HCT116 (cell line): ENCODE measurements around the gene HECW1. TPM values are rescaled to one million over a fixed set of nuclear protein-coding genes. Genes with fewer than 3 reads are reported as not detected.

Source experiments
- ATAC-seq: fragments of 200-7000 bp; cut with Tn5 transposase; 2 replicates; pipeline ENCODE4 v1.9.1; 2020; ENCODE audit warnings: mild to moderate bottlenecking, moderate library complexity
- BruUV-seq: library from RNA; stranded (reverse); fragments of 400-500 nt; replicated peaks from 2 replicates; lab custom pipeline; 2021; lab: Mats Ljungman, UMichigan
- CTCF ChIA-PET: fragments of 300-600 bp; sonication (Branson Sonifier 250); formaldehyde crosslinking; loops from one replicate; lab custom pipeline; 2021; ENCODE audit warnings: antibody characterized with exemption; lab: Charles Lee
- POLR2A ChIA-PET: fragments of 300-600, 350-600 bp; sonication (Branson Sonifier 250); formaldehyde crosslinking; loops from one replicate; lab custom pipeline; 2021; ENCODE audit warnings: antibody characterized with exemption; lab: Charles Lee
- RAD21 ChIA-PET, 2 experiments: fragments of 300-600 bp; sonication (Branson Sonifier 250); formaldehyde crosslinking; loops; one replicate each; lab custom pipeline; 2023; ENCODE audit warnings: low total read pairs in 2 of 2; ENCODE audit not compliant: uncharacterized antibody in 2 of 2, unreplicated experiment in 2 of 2, low non-redundant PET in 1 of 2; lab: Charles Lee
- DNase-seq: peaks from one replicate; pipeline ENCODE4 v3.0.0-alpha.2; 2010; ENCODE audit warnings: low read depth, low spot score
- H2AFZ ChIP-seq: fragments of 200-600 bp; shearing (Covaris generic), sonication (generic); 2 replicates; pipeline ENCODE4 v1.6.1; 2017; ENCODE audit warnings: low read depth, mixed run types, mixed read lengths, antibody characterized with exemption, low read length; ENCODE audit not compliant: poor library complexity, severe bottlenecking
- H3K27ac ChIP-seq: 2 replicates; pipeline ENCODE4 v1.5.1; 2012; ENCODE audit warnings: low read depth, low read length
- H3K27me3 ChIP-seq: fragments of 200-600 bp; sonication (generic); 2 replicates; pipeline ENCODE4 v1.6.1; 2016; ENCODE audit warnings: mixed run types, low read length, mixed read lengths; ENCODE audit not compliant: insufficient read depth
- H3K36me3 ChIP-seq, 2 experiments: fragments of 200-500 bp in 1 of 2; fragments of 200-600 bp in 1 of 2; sonication (Bioruptor generic) in 1 of 2; sonication (generic) in 1 of 2; 2 replicates each; pipeline versions ENCODE4 v1.5.1 to v1.6.1; 2014 to 2016; ENCODE audit warnings: low read length in 2 of 2, inconsistent platforms in 1 of 2, mixed read lengths in 1 of 2, mixed run types in 1 of 2; ENCODE audit not compliant: insufficient read depth in 2 of 2, control insufficient read depth in 1 of 2
- H3K4me1 ChIP-seq, 2 experiments: fragments of 200-600 bp in 1 of 2; sonication (generic) in 1 of 2; 2 replicates each; pipeline versions ENCODE4 v1.5.1 to v1.6.1; 2012 to 2017; ENCODE audit warnings: low read length in 2 of 2, inconsistent platforms in 1 of 2, mild to moderate bottlenecking in 1 of 2, mixed read lengths in 1 of 2, mixed run types in 1 of 2, moderate library complexity in 1 of 2; ENCODE audit not compliant: insufficient read depth in 2 of 2, control insufficient read depth in 1 of 2
- H3K4me2 ChIP-seq: fragments of 200-600 bp; sonication (generic); 2 replicates; pipeline ENCODE4 v1.6.1; 2017; ENCODE audit warnings: mixed run types, low read length, mixed read lengths
- H3K4me3 ChIP-seq, 2 experiments: fragments of 200-600 bp in 1 of 2; sonication (generic) in 1 of 2; replicated peaks in 1 of 2; 2 replicates each; pipeline ENCODE4 v1.5.1; 2011 to 2016; ENCODE audit warnings: low read length in 2 of 2, control low read depth in 1 of 2, low read depth in 1 of 2, mild to moderate bottlenecking in 1 of 2, mixed read lengths in 1 of 2, mixed run types in 1 of 2
- H3K79me2 ChIP-seq: fragments of 200-600 bp; sonication (generic); 2 replicates; pipeline ENCODE4 v1.6.1; 2017; ENCODE audit warnings: mild to moderate bottlenecking, mixed run types, low read length, moderate library complexity, mixed read lengths; ENCODE audit not compliant: insufficient read depth
- H3K9ac ChIP-seq: fragments of 200-600 bp; sonication (generic); 2 replicates; pipeline ENCODE4 v1.6.1; 2016; ENCODE audit warnings: low read length, mixed read lengths
- H3K9me2 ChIP-seq: fragments of 200-600 bp; sonication (generic), shearing (Covaris generic); 2 replicates; pipeline ENCODE4 v1.6.1; 2017; ENCODE audit warnings: mixed run types, mild to moderate bottlenecking, moderate library complexity; ENCODE audit not compliant: insufficient read depth
- H3K9me3 ChIP-seq, 2 experiments: fragments of 200-500 bp in 1 of 2; fragments of 200-600 bp in 1 of 2; sonication (Bioruptor generic) in 1 of 2; sonication (generic) in 1 of 2; 2 replicates each; pipeline ENCODE4 v1.6.1; 2014 to 2017; ENCODE audit warnings: low read length in 2 of 2, mixed read lengths in 2 of 2, inconsistent platforms in 1 of 2, low read depth in 1 of 2, mild to moderate bottlenecking in 1 of 2, mixed run types in 1 of 2, moderate library complexity in 1 of 2; ENCODE audit not compliant: control insufficient read depth in 1 of 2, insufficient read depth in 1 of 2
- H4K20me1 ChIP-seq: fragments of 200-600 bp; sonication (generic), shearing (Covaris generic); 2 replicates; pipeline ENCODE4 v1.6.1; 2017; ENCODE audit warnings: mixed run types, mild to moderate bottlenecking, moderate library complexity; ENCODE audit not compliant: insufficient read depth
- CBX3 ChIP-seq: IDR thresholded peaks from 2 replicates; pipeline ENCODE4 v1.6.1; 2012; ENCODE audit warnings: low read depth
- EZH2 ChIP-seq: fragments of 200-600 bp; sonication (generic); IDR thresholded peaks from 2 replicates; pipeline ENCODE4 v1.6.1; 2017; ENCODE audit warnings: antibody characterized with exemption, mixed run types
- EZH2phosphoT487 ChIP-seq: fragments of 200-600 bp; IDR thresholded peaks from 2 replicates; pipeline ENCODE4 v1.6.1; 2018; ENCODE audit warnings: antibody characterized with exemption, borderline replicate concordance
- JUND ChIP-seq: IDR thresholded peaks from 2 replicates; pipeline ENCODE4 v1.6.1; 2012
- SIN3A ChIP-seq: IDR thresholded peaks from 2 replicates; pipeline ENCODE4 v1.6.1; 2012; ENCODE audit warnings: low read depth
- TCF7L2 ChIP-seq: IDR thresholded peaks from 2 replicates; pipeline ENCODE4 v1.7.0; 2011; ENCODE audit warnings: borderline replicate concordance, inconsistent platforms; ENCODE audit not compliant: insufficient read depth, insufficient read length; ENCODE audit errors: extremely low read depth
- ZFX ChIP-seq: fragments of 450-650 bp; IDR thresholded peaks from 2 replicates; pipeline ENCODE4 v1.6.1; 2017
- ZNF274 ChIP-seq: fragments of 200-500 bp; sonication (Bioruptor generic); IDR thresholded peaks from 2 replicates; pipeline ENCODE4 v1.6.1; 2014; ENCODE audit warnings: mild to moderate bottlenecking, low read depth, low read length, inconsistent platforms
- intact Hi-C: fragments of 100-400 bp; cut with micrococcal nuclease; formaldehyde crosslinking; loops from 2 replicates; pipeline ENCODE4 v1.10.0; 2022
- total RNA-seq: library from RNA; stranded (reverse); gene quantifications from one replicate; pipeline ENCODE4 v1.2.1, GENCODE V29; 2021; ENCODE audit not compliant: unreplicated experiment
- TF ChIP-seq, protein P1 (sequence below): IDR thresholded peaks from 2 replicates; pipeline ENCODE4 v1.6.1; 2012
- TF ChIP-seq, protein P2 (sequence below), 3 experiments: fragments of 200-600 bp in 1 of 3; sonication (generic) in 1 of 3; IDR thresholded peaks in 2 of 3; conservative IDR thresholded peaks in 1 of 3; 2 replicates each; pipeline ENCODE4 v1.5.1; 2012 to 2017; ENCODE audit warnings: low read depth in 2 of 3, low read length in 2 of 3, antibody characterized with exemption in 1 of 3, borderline replicate concordance in 1 of 3, control low read depth in 1 of 3, mild to moderate bottlenecking in 1 of 3, mixed read lengths in 1 of 3, mixed run types in 1 of 3, moderate library complexity in 1 of 3; ENCODE audit not compliant: insufficient read depth in 1 of 3
- TF ChIP-seq, protein P3 (sequence below): IDR thresholded peaks from 2 replicates; pipeline ENCODE4 v1.6.1; 2011; ENCODE audit warnings: mild to moderate bottlenecking, low read length, moderate library complexity; ENCODE audit not compliant: insufficient replicate concordance; ENCODE audit errors: extremely low read depth

Gene HECW1
- total RNA-seq, 1 experiment from 2014 or later, result 5.6 TPM

DNA sequence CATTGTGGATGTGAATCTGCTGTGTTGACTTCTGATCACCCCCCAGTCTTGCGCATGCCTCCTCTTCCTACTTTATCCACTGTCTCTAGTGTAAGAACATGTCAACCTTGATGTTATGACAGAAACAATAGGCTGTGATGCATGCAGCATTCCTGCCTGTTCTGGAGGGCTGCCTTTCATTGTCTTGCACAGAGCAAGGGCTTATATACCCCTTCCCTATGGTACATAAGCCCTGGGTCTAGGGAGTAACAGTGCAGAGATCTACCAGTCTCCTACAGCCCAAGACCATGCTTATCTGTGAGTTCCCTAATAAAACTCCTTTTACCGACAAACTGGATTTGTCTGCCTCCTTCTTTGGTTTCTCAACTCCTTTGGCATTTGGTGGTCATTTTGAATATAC is 293.5 kb downstream of the HECW1 start:
- no peak for DNase-seq
- Histone ChIP-seq H4K20me1 (no peaks in the 10 kb centered on the region), H3K79me2 (no peaks in the 10 kb centered on the region), H3K36me3 (no peaks in the 10 kb centered on the region), H3K4me2 (no peak overlapping the region), H3K4me3 (no peak overlapping the region), H3K9ac (no peak overlapping the region), H3K4me1 (no peaks in the 10 kb centered on the region), H3K27me3 (no peaks in the 10 kb centered on the region), H3K27ac (no peak overlapping the region), H3K9me2 (no peaks in the 10 kb centered on the region), H2AFZ (no peak overlapping the region), H3K9me3 (no peaks in the 10 kb centered on the region)
- ATAC-seq, result no peak
- ChIA-PET POLR2A (no interaction called here), CTCF (no interaction called here), RAD21 (no interaction called here)
- BruUV-seq, result no TSS peak
- TF ChIP-seq EZH2, result no peak
- no peak for TF ChIP-seq JUND
- TF ChIP-seq, protein P1, sequence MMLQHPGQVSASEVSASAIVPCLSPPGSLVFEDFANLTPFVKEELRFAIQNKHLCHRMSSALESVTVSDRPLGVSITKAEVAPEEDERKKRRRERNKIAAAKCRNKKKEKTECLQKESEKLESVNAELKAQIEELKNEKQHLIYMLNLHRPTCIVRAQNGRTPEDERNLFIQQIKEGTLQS, result no peak
- intact Hi-C loops, result no loop called here

DNA sequence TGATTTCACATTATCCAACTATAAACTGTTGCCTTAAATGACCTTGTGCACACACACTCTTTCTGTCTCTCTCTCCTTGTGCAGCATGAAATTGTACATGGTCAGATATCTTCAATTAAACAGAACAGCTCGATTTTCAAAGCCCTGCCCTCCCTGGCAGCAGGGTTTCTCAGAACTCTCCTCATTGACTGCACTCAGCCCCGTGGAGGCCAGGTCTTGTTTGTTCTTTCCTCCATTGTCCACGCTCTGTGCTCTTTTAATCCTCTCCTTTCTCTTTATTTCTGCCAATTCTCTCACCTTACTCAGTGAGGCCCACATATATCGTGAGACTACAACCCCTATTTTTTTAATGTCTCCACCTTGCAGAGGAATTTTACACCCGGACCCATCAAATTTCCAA is 294.5 kb downstream of the HECW1 start:
- intact Hi-C loops, result no loop called here
- ATAC-seq, result no peak
- no peaks in the 10 kb centered on the region for H4K20me1 ChIP-seq
- no peak overlapping the region for H3K9ac ChIP-seq
- POLR2A ChIA-PET, result no interaction called here
- H3K27ac ChIP-seq, result no peak overlapping the region
- H2AFZ ChIP-seq, result no peak overlapping the region
- RAD21 ChIA-PET, result no interaction called here
- no peaks in the 10 kb centered on the region for H3K36me3 ChIP-seq
- no peaks in the 10 kb centered on the region for H3K9me3 ChIP-seq
- CTCF ChIA-PET, result no interaction called here
- no peaks in the 10 kb centered on the region for H3K4me1 ChIP-seq
- no peak for DNase-seq
- H3K9me2 ChIP-seq, result no peaks in the 10 kb centered on the region
- H3K79me2 ChIP-seq, result no peaks in the 10 kb centered on the region
- no TSS peak for BruUV-seq
- H3K4me2 ChIP-seq, result no peak overlapping the region
- H3K27me3 ChIP-seq, result no peaks in the 10 kb centered on the region
- no peak overlapping the region for H3K4me3 ChIP-seq
- no peak for TF ChIP-seq SIN3A
- TF ChIP-seq, protein P2, sequence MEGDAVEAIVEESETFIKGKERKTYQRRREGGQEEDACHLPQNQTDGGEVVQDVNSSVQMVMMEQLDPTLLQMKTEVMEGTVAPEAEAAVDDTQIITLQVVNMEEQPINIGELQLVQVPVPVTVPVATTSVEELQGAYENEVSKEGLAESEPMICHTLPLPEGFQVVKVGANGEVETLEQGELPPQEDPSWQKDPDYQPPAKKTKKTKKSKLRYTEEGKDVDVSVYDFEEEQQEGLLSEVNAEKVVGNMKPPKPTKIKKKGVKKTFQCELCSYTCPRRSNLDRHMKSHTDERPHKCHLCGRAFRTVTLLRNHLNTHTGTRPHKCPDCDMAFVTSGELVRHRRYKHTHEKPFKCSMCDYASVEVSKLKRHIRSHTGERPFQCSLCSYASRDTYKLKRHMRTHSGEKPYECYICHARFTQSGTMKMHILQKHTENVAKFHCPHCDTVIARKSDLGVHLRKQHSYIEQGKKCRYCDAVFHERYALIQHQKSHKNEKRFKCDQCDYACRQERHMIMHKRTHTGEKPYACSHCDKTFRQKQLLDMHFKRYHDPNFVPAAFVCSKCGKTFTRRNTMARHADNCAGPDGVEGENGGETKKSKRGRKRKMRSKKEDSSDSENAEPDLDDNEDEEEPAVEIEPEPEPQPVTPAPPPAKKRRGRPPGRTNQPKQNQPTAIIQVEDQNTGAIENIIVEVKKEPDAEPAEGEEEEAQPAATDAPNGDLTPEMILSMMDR (IDR thresholded peaks at IDR 0.05 in 2 of 3, conservative IDR thresholded peaks at IDR 0.05 in 1 of 3; ENCODE audit: borderline replicate concordance in 1 of 3, insufficient read depth in 1 of 3, low read depth in 2 of 3, low read length in 2 of 3), result no peak
- TF ChIP-seq TCF7L2, result no peak
- no peak for TF ChIP-seq ZFX
- no peak for TF ChIP-seq CBX3
- TF ChIP-seq ZNF274, result no peak
- TF ChIP-seq EZH2phosphoT487, result no peak
- TF ChIP-seq, protein P3, sequence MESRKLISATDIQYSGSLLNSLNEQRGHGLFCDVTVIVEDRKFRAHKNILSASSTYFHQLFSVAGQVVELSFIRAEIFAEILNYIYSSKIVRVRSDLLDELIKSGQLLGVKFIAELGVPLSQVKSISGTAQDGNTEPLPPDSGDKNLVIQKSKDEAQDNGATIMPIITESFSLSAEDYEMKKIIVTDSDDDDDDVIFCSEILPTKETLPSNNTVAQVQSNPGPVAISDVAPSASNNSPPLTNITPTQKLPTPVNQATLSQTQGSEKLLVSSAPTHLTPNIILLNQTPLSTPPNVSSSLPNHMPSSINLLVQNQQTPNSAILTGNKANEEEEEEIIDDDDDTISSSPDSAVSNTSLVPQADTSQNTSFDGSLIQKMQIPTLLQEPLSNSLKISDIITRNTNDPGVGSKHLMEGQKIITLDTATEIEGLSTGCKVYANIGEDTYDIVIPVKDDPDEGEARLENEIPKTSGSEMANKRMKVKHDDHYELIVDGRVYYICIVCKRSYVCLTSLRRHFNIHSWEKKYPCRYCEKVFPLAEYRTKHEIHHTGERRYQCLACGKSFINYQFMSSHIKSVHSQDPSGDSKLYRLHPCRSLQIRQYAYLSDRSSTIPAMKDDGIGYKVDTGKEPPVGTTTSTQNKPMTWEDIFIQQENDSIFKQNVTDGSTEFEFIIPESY, result no peak
